Liver (tissue), 3 donors: ENCODE data around the gene SMARCE1.

Source experiments
- ATF3 ChIP-seq: IDR thresholded peaks from 2 replicates; pipeline ENCODE4 v1.6.1; 2016; ENCODE audit warnings: antibody characterized with exemption
- CTCF ChIP-seq: fragments of 150-350 bp; IDR thresholded peaks from 2 replicates; pipeline ENCODE4 v1.5.1; 2017; ENCODE audit warnings: improper control_type of control experiment, low read depth, low read length; ENCODE audit not compliant: missing input control
- GABPA ChIP-seq, 2 donors: IDR thresholded peaks in 1 of 2; conservative IDR thresholded peaks in 1 of 2; 2 replicates each; pipeline ENCODE4 v1.6.1; 2016; ENCODE audit warnings: antibody characterized with exemption in 2 of 2, mild to moderate bottlenecking in 1 of 2, moderate library complexity in 1 of 2
- JUND ChIP-seq, 2 donors: IDR thresholded peaks; 2 replicates each; pipeline ENCODE4 v1.6.1; 2016; ENCODE audit warnings: antibody characterized with exemption in 2 of 2
- RAD21 ChIP-seq, 2 donors: IDR thresholded peaks; 2 replicates each; pipeline ENCODE4 v1.6.1; 2016; ENCODE audit warnings: antibody characterized with exemption in 2 of 2, mild to moderate bottlenecking in 2 of 2
- REST ChIP-seq: IDR thresholded peaks from 2 replicates; pipeline ENCODE4 v1.6.1; 2016; ENCODE audit warnings: antibody characterized with exemption, mild to moderate bottlenecking
- TAF1 ChIP-seq: conservative IDR thresholded peaks from 2 replicates; pipeline ENCODE4 v1.6.1; 2016; ENCODE audit warnings: antibody characterized with exemption, mild to moderate bottlenecking
- ZBTB33 ChIP-seq: IDR thresholded peaks from 2 replicates; pipeline ENCODE4 v1.6.1; 2016; ENCODE audit warnings: antibody characterized with exemption
- donor health status: healthy.
- donor health status: healthy.

- TF ChIP-seq CTCF (no peak), JUND (IDR thresholded peaks at IDR 0.05) (no peak), TAF1 (no peak), REST (no peak), ATF3 (no peak), ZBTB33 (no peak), RAD21 (IDR thresholded peaks at IDR 0.05) (no peak), GABPA (IDR thresholded peaks at IDR 0.05 in 1 of 2, conservative IDR thresholded peaks at IDR 0.05 in 1 of 2) (no peak)
Observed at GRCh38 chr17:40651939-40652338, 4.3 kb upstream of the SMARCE1 start.
